Tibial nerve (tissue), 4 donors: ENCODE data around the gene C16orf96.

ENCODE experiments used
- CTCF ChIP-seq, 5 experiments: fragments of 200-600 bp in 3 of 5; fragments of 450-650 bp in 2 of 5; sonication (generic) in 3 of 5; IDR thresholded peaks; one replicate each; pipeline ENCODE4 v1.5.1; 2016 to 2019; ENCODE audit warnings: antibody characterized with exemption in 5 of 5, mild to moderate bottlenecking in 3 of 5, moderate library complexity in 2 of 5
- EP300 ChIP-seq, 2 donors: sonication (generic); formaldehyde crosslinking; IDR thresholded peaks; one replicate each; pipeline ENCODE4 v1.6.1; 2017; ENCODE audit warnings: antibody characterized with exemption in 2 of 2, mild to moderate bottlenecking in 1 of 2
- POLR2A ChIP-seq, 2 donors: fragments of 450-650 bp; IDR thresholded peaks; one replicate each; pipeline ENCODE4 v1.6.1; 2017; ENCODE audit warnings: antibody characterized with exemption in 2 of 2, mild to moderate bottlenecking in 2 of 2, moderate library complexity in 2 of 2

- TF ChIP-seq POLR2A (IDR thresholded peaks at IDR 0.05) (no peak), CTCF (IDR thresholded peaks at IDR 0.05) (no peak), EP300 (IDR thresholded peaks at IDR 0.05) (no peak)
Measured at GRCh38 chr16:4570086-4570485, 13.9 kb downstream of the C16orf96 start.
